Type B pancreatic cell (in vitro differentiated cells): ENCODE data around the gene GNAI3. TPM values are rescaled to one million over a fixed set of nuclear protein-coding genes. Genes with fewer than 3 reads are reported as not detected.

Experiments used
- DNase-seq: peaks from one replicate; pipeline ENCODE4 v3.0.0; 2021; ENCODE audit warnings: mixed read lengths; ENCODE audit not compliant: unreplicated experiment; ENCODE audit errors: extremely low spot score
- H3K27ac Mint-ChIP-seq: 2 replicates; pipeline ENCODE4 v1.8.0; 2021; ENCODE audit warnings: mild to moderate bottlenecking, mixed read lengths
- H3K27me3 Mint-ChIP-seq: 2 replicates; pipeline ENCODE4 v1.8.0; 2021; ENCODE audit warnings: mixed read lengths
- H3K36me3 Mint-ChIP-seq: 2 replicates; pipeline ENCODE4 v1.8.0; 2021; ENCODE audit warnings: mixed read lengths
- H3K4me1 Mint-ChIP-seq: one replicate; pipeline ENCODE4 v1.8.0; 2021; ENCODE audit warnings: mixed read lengths; ENCODE audit not compliant: unreplicated experiment
- H3K4me3 Mint-ChIP-seq: 2 replicates; pipeline ENCODE4 v1.8.0; 2021; ENCODE audit warnings: mild to moderate bottlenecking, mixed read lengths
- H3K9me3 Mint-ChIP-seq: 2 replicates; pipeline ENCODE4 v1.8.0; 2021; ENCODE audit warnings: mixed read lengths
- total RNA-seq: library from RNA; stranded (reverse); gene quantifications from 2 replicates; pipeline ENCODE4 v1.2.1, GENCODE V29; 2021; ENCODE audit warnings: low replicate concordance
- TF ChIP-seq, protein P1 (sequence below): fragments of 200-600 bp; sonication (generic); conservative IDR thresholded peaks from 2 replicates; pipeline ENCODE4 v1.5.0; 2021; ENCODE audit warnings: antibody characterized with exemption, mild to moderate bottlenecking

The GNAI3 gene
- total RNA-seq, 1 donor from 2014 or later, result 8.9 TPM

DNA sequence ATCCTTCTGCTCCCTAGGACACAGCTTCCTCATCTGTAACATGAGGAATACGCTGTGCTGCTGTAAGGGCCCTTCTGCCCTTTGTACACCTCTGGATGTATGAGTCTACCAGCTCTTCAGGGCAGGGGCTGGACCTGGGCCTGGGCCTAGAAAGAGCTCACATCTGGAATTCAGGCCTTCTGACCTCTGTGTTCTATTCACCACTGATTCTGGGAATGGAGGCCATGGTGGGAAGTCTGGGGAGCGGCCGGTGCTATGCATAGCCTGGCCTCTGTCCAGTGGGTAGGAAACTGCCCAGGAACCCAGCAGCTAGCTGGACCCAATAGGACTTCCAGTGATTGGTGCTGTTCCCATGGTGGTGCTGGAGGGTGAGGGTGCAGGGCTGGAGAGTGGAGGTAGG lies 19.7 kb upstream of the GNAI3 start:
- no peak overlapping the region for H3K27ac Mint-ChIP-seq
- no peak for DNase-seq
- no peak overlapping the region for H3K4me3 Mint-ChIP-seq
- no peaks in the 10 kb centered on the region for H3K36me3 Mint-ChIP-seq
- peaks cover 28% of the 10 kb centered on the region for H3K4me1 Mint-ChIP-seq
- no peaks in the 10 kb centered on the region for H3K9me3 Mint-ChIP-seq
- peaks cover 20% of the 10 kb centered on the region for H3K27me3 Mint-ChIP-seq
- TF ChIP-seq, protein P1, sequence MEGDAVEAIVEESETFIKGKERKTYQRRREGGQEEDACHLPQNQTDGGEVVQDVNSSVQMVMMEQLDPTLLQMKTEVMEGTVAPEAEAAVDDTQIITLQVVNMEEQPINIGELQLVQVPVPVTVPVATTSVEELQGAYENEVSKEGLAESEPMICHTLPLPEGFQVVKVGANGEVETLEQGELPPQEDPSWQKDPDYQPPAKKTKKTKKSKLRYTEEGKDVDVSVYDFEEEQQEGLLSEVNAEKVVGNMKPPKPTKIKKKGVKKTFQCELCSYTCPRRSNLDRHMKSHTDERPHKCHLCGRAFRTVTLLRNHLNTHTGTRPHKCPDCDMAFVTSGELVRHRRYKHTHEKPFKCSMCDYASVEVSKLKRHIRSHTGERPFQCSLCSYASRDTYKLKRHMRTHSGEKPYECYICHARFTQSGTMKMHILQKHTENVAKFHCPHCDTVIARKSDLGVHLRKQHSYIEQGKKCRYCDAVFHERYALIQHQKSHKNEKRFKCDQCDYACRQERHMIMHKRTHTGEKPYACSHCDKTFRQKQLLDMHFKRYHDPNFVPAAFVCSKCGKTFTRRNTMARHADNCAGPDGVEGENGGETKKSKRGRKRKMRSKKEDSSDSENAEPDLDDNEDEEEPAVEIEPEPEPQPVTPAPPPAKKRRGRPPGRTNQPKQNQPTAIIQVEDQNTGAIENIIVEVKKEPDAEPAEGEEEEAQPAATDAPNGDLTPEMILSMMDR, result no peak

DNA sequence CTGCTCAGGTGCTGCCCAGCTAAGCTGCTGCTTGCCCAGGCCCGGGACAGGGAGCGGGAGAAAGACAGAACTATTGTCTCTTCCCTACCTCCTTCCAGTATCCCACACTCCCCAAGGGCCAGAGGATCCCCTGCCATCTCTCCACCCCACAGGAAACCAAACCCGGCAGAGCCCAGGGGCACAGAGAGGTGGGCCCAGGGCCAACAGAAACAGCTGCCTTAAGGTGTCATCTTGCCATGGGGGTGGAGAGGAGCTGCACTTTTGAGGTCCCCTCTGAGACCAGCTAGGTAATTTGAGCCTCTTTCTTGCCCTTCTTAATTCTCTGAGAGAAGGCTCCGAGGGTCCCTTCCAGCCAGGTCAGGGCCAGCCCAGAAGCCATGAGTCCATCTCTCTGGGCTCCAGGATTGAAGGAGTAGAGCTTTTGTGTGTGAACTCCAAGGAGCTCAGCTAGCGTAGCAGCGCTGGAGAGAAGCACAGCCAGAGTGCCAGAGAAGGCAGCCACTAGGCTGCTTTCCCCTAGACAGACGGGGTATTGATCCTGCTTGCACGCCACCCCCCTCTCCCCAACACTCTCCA lies 18.4 kb upstream of the GNAI3 start:
- Mint-ChIP-seq H3K4me1 (peaks cover 28% of the 10 kb centered on the region), H3K36me3 (no peaks in the 10 kb centered on the region), H3K4me3 (no peak overlapping the region), H3K27ac (peak overlapping the region; percentile 50), H3K9me3 (no peaks in the 10 kb centered on the region), H3K27me3 (peaks cover 20% of the 10 kb centered on the region)
- DNase-seq, result no peak
- TF ChIP-seq, protein P1, result no peak

DNA sequence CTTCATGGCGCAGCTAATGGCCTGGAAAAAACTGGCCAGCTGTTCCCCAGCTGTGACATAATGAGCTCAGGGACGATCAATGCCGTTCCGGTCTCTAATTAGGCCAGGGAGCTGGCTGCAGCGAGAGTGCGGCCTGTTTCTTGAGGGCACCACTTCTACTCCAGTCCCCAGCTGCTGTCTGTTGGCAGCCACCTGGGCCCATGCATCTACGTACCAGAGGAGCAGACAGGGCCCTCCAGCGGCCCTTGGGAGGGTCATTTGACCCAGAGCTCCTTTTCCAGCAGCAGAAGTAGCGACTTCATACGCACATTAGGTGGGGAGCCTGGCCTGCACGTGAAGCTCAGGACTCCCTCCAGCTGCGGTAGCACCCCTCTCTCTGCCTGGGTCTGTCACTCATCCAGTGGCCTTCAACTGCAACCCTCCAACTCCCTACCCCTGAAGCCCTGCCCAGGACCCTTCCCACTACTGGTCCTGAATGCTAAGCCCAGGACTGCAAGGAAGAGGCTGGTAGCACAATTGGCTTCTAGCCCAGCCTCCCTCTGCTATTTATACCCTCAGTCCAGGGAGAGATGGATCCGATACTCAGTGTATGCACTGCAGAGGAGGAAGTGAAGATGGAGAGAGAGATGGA lies 17.8 kb upstream of the GNAI3 start:
- Mint-ChIP-seq H3K4me3 (no peak overlapping the region), H3K36me3 (no peaks in the 10 kb centered on the region), H3K4me1 (peaks cover 28% of the 10 kb centered on the region), H3K27ac (peak overlapping the region; percentile 50), H3K9me3 (no peaks in the 10 kb centered on the region), H3K27me3 (peaks cover 23% of the 10 kb centered on the region)
- DNase-seq, result no peak
- TF ChIP-seq, protein P1, result no peak

DNA sequence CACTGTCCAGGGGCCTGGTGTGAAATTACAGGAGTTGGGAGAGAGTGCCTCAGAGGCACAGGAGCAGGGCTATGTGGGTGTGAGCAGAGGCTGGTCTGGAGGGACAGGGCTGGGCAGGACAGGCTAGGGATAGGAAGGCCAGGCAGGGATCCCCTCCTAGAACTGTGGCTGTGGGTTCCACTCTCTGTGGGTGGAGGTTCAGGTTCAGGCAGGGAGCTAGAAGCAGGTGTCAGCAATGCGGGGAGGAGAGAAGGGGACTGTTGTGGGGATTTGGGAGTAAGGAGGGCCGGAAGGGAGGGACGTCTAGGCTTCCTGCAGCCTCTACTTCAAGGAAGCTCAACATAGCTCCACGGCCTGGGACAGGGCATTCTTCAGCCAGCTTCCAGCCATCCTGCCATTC lies 17.0 kb upstream of the GNAI3 start:
- no peak overlapping the region for H3K4me3 Mint-ChIP-seq
- peaks cover 15% of the 10 kb centered on the region for H3K27me3 Mint-ChIP-seq
- no peaks in the 10 kb centered on the region for H3K36me3 Mint-ChIP-seq
- H3K9me3 Mint-ChIP-seq, result no peaks in the 10 kb centered on the region
- H3K4me1 Mint-ChIP-seq, result peaks cover 28% of the 10 kb centered on the region
- no peak for DNase-seq
- TF ChIP-seq, protein P1, result no peak
- H3K27ac Mint-ChIP-seq, result no peak overlapping the region

DNA sequence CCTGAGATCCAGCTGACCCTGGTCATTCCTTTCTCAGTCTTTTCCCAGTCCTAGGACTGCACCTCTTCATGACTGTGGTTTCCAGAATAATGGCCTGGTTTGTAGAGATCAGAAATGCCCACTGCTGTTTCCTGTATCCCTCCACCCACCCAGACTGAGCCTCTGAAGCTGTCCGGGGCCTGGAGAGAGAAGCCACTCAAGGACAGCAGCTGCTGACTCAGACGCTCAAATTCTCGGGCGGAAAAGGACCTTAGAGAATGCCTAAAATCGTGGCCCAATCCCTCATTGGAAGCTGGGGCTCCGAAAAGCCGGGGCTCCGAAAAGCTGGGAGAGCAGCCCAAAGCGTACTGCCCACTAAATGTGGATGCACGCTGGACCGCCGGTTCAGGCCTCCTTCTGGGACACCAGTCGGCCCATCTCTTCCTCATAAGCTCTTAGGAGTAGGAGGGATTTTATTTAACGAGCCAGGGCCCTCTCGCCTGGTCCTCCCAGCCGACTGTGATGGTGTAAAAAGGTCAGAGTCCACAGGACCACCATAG lies 16.5 kb upstream of the GNAI3 start:
- Mint-ChIP-seq H3K9me3 (no peaks in the 10 kb centered on the region), H3K4me3 (no peak overlapping the region), H3K27me3 (peaks cover 12% of the 10 kb centered on the region), H3K36me3 (no peaks in the 10 kb centered on the region), H3K4me1 (peaks cover 28% of the 10 kb centered on the region), H3K27ac (no peak overlapping the region)
- DNase-seq, result no peak
- TF ChIP-seq, protein P1, result no peak
